ENCODE data around the gene PACRG. TPM values are rescaled to one million over a fixed set of nuclear protein-coding genes. Genes with fewer than 3 reads are reported as not detected.

Gene PACRG
- polyA plus RNA-seq, 1 donor (not counting 4 experiments of a cell fraction or from before 2014, with no cell fraction given) = 0.31 TPM

- peak; percentile 33 for DNase-seq (ENCODE audit: low read depth, low spot score)
- H3K4me3 ChIP-seq (ENCODE audit: control insufficient read depth in 2 of 3, extremely low read depth in 1 of 3, insufficient read depth in 2 of 3, low read depth in 1 of 3, low read length in 3 of 3) = peak overlapping the region in 1 of 3 experiments; percentile 43
- TF ChIP-seq, protein P1, sequence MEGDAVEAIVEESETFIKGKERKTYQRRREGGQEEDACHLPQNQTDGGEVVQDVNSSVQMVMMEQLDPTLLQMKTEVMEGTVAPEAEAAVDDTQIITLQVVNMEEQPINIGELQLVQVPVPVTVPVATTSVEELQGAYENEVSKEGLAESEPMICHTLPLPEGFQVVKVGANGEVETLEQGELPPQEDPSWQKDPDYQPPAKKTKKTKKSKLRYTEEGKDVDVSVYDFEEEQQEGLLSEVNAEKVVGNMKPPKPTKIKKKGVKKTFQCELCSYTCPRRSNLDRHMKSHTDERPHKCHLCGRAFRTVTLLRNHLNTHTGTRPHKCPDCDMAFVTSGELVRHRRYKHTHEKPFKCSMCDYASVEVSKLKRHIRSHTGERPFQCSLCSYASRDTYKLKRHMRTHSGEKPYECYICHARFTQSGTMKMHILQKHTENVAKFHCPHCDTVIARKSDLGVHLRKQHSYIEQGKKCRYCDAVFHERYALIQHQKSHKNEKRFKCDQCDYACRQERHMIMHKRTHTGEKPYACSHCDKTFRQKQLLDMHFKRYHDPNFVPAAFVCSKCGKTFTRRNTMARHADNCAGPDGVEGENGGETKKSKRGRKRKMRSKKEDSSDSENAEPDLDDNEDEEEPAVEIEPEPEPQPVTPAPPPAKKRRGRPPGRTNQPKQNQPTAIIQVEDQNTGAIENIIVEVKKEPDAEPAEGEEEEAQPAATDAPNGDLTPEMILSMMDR (optimal IDR thresholded peaks at IDR 0.05 in 1 of 3, IDR thresholded peaks at IDR 0.05 in 1 of 3, conservative IDR thresholded peaks at IDR 0.05 in 1 of 3; ENCODE audit: extremely low read depth in 1 of 3, insufficient read depth in 2 of 3, low read length in 3 of 3) = peak; percentile 67 to 80 (median 78)
- TF ChIP-seq EZH2 (IDR thresholded peaks at IDR 0.05; ENCODE audit: low read length) = no peak
- dilution Hi-C loops (cut with MboI; ENCODE audit: extremely low pct_ligation_motif_present, low sequenced_read_pairs) = no loop called here
- H3K27ac ChIP-seq (ENCODE audit: control insufficient read depth, insufficient read depth, low read length) = no peak overlapping the region
- no peaks in the 10 kb centered on the region for H3K9me3 ChIP-seq (ENCODE audit: control insufficient read depth, low read depth, low read length)
- no peak overlapping the region for H3K9ac ChIP-seq (ENCODE audit: control insufficient read depth, extremely low read depth, insufficient read depth, low read length)
- no peaks in the 10 kb centered on the region for H3K79me2 ChIP-seq (ENCODE audit: control insufficient read depth, insufficient read depth, low read length)
- peak; percentile 90 for FAIRE-seq
- H2AFZ ChIP-seq (ENCODE audit: control insufficient read depth, low read length) = peak overlapping the region; percentile 71
- no peaks in the 10 kb centered on the region for H4K20me1 ChIP-seq (ENCODE audit: control insufficient read depth, extremely low read depth, insufficient read depth, low read length)
- no peaks in the 10 kb centered on the region for H3K36me3 ChIP-seq (ENCODE audit: control insufficient read depth in 2 of 2, extremely low read depth in 1 of 2, insufficient read depth in 2 of 2, low read length in 2 of 2)
- H3K4me1 ChIP-seq (ENCODE audit: control insufficient read depth, extremely low read depth, insufficient read depth, low read length) = no peaks in the 10 kb centered on the region
- H3K27me3 ChIP-seq (ENCODE audit: control insufficient read depth, extremely low read depth, insufficient read depth, low read length) = no peaks in the 10 kb centered on the region
- peak overlapping the region; percentile 63 for H3K4me2 ChIP-seq (ENCODE audit: control insufficient read depth, extremely low read depth, insufficient read depth, low read depth, low read length)
- H3K9me1 ChIP-seq (ENCODE audit: control insufficient read depth, extremely low read depth, insufficient read depth, low read length) = no peaks in the 10 kb centered on the region
Observed at GRCh38 chr6:162856885-162857284, 129.1 kb downstream of the PACRG start.

DNA sequence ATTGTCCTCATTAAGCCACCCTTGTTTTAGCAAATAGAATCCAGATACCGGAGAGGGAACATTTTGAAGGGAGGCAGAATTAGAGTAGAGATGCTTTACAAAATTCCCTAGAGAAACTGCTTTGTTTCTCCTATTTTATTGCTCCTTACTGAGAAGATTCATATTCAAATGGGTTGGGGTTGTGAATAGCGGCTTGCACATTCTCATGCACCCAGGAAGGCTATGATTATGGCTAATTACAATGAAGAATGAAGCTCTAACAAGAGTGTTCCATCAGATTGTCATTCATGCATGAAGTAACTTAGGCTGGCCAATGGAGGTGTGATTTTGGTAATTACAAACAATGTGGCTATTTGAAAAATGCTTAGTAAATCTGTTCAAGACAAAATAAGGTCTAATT is 129.6 kb downstream of the PACRG start:
- dilution Hi-C loops (cut with MboI; ENCODE audit: extremely low pct_ligation_motif_present, low sequenced_read_pairs) = no loop called here
- Histone ChIP-seq H3K79me2 (ENCODE audit: control insufficient read depth, insufficient read depth, low read length) (no peaks in the 10 kb centered on the region), H3K27ac (ENCODE audit: control insufficient read depth, insufficient read depth, low read length) (no peak overlapping the region), H3K4me2 (ENCODE audit: control insufficient read depth, extremely low read depth, insufficient read depth, low read depth, low read length) (peak overlapping the region; percentile 63), H3K9me3 (ENCODE audit: control insufficient read depth, low read depth, low read length) (no peaks in the 10 kb centered on the region), H3K9ac (ENCODE audit: control insufficient read depth, extremely low read depth, insufficient read depth, low read length) (no peak overlapping the region), H3K36me3 (ENCODE audit: control insufficient read depth in 2 of 2, extremely low read depth in 1 of 2, insufficient read depth in 2 of 2, low read length in 2 of 2) (no peaks in the 10 kb centered on the region), H2AFZ (ENCODE audit: control insufficient read depth, low read length) (peak overlapping the region; percentile 71), H3K27me3 (ENCODE audit: control insufficient read depth, extremely low read depth, insufficient read depth, low read length) (no peaks in the 10 kb centered on the region), H3K4me3 (ENCODE audit: control insufficient read depth in 2 of 3, extremely low read depth in 1 of 3, insufficient read depth in 2 of 3, low read depth in 1 of 3, low read length in 3 of 3) (no peak overlapping the region), H3K9me1 (ENCODE audit: control insufficient read depth, extremely low read depth, insufficient read depth, low read length) (no peaks in the 10 kb centered on the region), H3K4me1 (ENCODE audit: control insufficient read depth, extremely low read depth, insufficient read depth, low read length) (no peaks in the 10 kb centered on the region), H4K20me1 (ENCODE audit: control insufficient read depth, extremely low read depth, insufficient read depth, low read length) (no peaks in the 10 kb centered on the region)
- DNase-seq (ENCODE audit: low read depth, low spot score) = no peak
- FAIRE-seq = no peak
- no peak for TF ChIP-seq EZH2 (IDR thresholded peaks at IDR 0.05; ENCODE audit: low read length)
- TF ChIP-seq, protein P1 (optimal IDR thresholded peaks at IDR 0.05 in 1 of 3, IDR thresholded peaks at IDR 0.05 in 1 of 3, conservative IDR thresholded peaks at IDR 0.05 in 1 of 3; ENCODE audit: extremely low read depth in 1 of 3, insufficient read depth in 2 of 3, low read length in 3 of 3) = no peak
